Keratinocyte (primary cell): ENCODE results near the gene CDX2. TPM values are rescaled to one million over a fixed set of nuclear protein-coding genes. Genes with fewer than 3 reads are reported as not detected.
A peak's percentile ranks its signal among the peaks of the same experiment; 100 is the strongest.

ENCODE experiments used
- DNase-seq: peaks from one replicate; pipeline ENCODE4 v3.0.0-alpha.2; 2011; ENCODE audit warnings: low read depth, missing footprints, low spot score
- FAIRE-seq: peaks from 2 replicates; lab custom pipeline; 2011; peaks lifted over from hg19 to GRCh38; lab: Jason Lieb, UNC
- H2AFZ ChIP-seq: 2 replicates; pipeline ENCODE4 v1.6.0; 2012; ENCODE audit warnings: low read length, control low read depth, inconsistent platforms; ENCODE audit not compliant: control insufficient read depth
- H3K27ac ChIP-seq: 2 replicates; pipeline ENCODE4 v1.5.1; 2011; ENCODE audit warnings: low read length; ENCODE audit not compliant: control insufficient read depth, insufficient read depth
- H3K27me3 ChIP-seq: 3 replicates; pipeline ENCODE4 v1.6.0; 2011; ENCODE audit warnings: low read length; ENCODE audit not compliant: control insufficient read depth, insufficient read depth; ENCODE audit errors: extremely low read depth
- H3K36me3 ChIP-seq, 2 experiments: 2 replicates in 1 of 2; 3 replicates in 1 of 2; pipeline ENCODE4 v1.5.1; 2011; ENCODE audit warnings: low read length in 2 of 2, mild to moderate bottlenecking in 1 of 2; ENCODE audit not compliant: control insufficient read depth in 2 of 2, insufficient read depth in 2 of 2; ENCODE audit errors: extremely low read depth in 1 of 2
- H3K4me1 ChIP-seq: 3 replicates; pipeline ENCODE4 v1.5.1; 2011; ENCODE audit warnings: low read length; ENCODE audit not compliant: control insufficient read depth, insufficient read depth; ENCODE audit errors: extremely low read depth
- H3K4me2 ChIP-seq: 3 replicates; pipeline ENCODE4 v1.6.0; 2011; ENCODE audit warnings: low read depth, low read length; ENCODE audit not compliant: control insufficient read depth, insufficient read depth; ENCODE audit errors: extremely low read depth
- H3K4me3 ChIP-seq, 3 experiments: fragments of 200-600 bp in 1 of 3; sonication (generic) in 1 of 3; 2 replicates in 2 of 3; 3 replicates in 1 of 3; pipeline ENCODE4 v1.5.1; 2011 to 2016; ENCODE audit warnings: low read length in 3 of 3, mild to moderate bottlenecking in 3 of 3, control low read depth in 2 of 3, inconsistent platforms in 1 of 3, low read depth in 1 of 3, mixed read lengths in 1 of 3, mixed run types in 1 of 3, moderate library complexity in 1 of 3; ENCODE audit not compliant: control insufficient read depth in 2 of 3, insufficient read depth in 2 of 3; ENCODE audit errors: extremely low read depth in 1 of 3
- H3K79me2 ChIP-seq: 2 replicates; pipeline ENCODE4 v1.6.0; 2012; ENCODE audit warnings: low read length; ENCODE audit not compliant: control insufficient read depth, insufficient read depth
- H3K9ac ChIP-seq: 3 replicates; pipeline ENCODE4 v1.6.0; 2011; ENCODE audit warnings: low read length; ENCODE audit not compliant: control insufficient read depth, insufficient read depth; ENCODE audit errors: extremely low read depth
- H3K9me1 ChIP-seq: 3 replicates; pipeline ENCODE4 v1.6.0; 2011; ENCODE audit warnings: low read length; ENCODE audit not compliant: control insufficient read depth, insufficient read depth; ENCODE audit errors: extremely low read depth
- H3K9me3 ChIP-seq: 2 replicates; pipeline ENCODE4 v1.5.1; 2012; ENCODE audit warnings: low read depth, low read length; ENCODE audit not compliant: control insufficient read depth
- H4K20me1 ChIP-seq: 3 replicates; pipeline ENCODE4 v1.6.0; 2011; ENCODE audit warnings: low read length; ENCODE audit not compliant: control insufficient read depth, insufficient read depth; ENCODE audit errors: extremely low read depth
- CTCF ChIP-seq, 3 experiments: IDR thresholded peaks in 1 of 3; conservative IDR thresholded peaks in 1 of 3; optimal IDR thresholded peaks in 1 of 3; 2 replicates in 2 of 3; 3 replicates in 1 of 3; pipeline versions ENCODE3 to v1.5.1; 2011; ENCODE audit warnings: low read length in 3 of 3, mild to moderate bottlenecking in 3 of 3, moderate library complexity in 2 of 3, control low read depth in 1 of 3, inconsistent platforms in 1 of 3; ENCODE audit not compliant: insufficient read depth in 2 of 3; ENCODE audit errors: extremely low read depth in 1 of 3
- EZH2 ChIP-seq: IDR thresholded peaks from one replicate; pipeline ENCODE4 v1.6.1; 2012; ENCODE audit warnings: inconsistent platforms, mild to moderate bottlenecking, low read length, moderate library complexity
- dilution Hi-C: fragments of 300-500 bp; cut with MboI; formaldehyde crosslinking; loops from one replicate; pipeline ENCODE4 v1.7.0; 2020; ENCODE audit warnings: low sequenced_read_pairs; ENCODE audit not compliant: extremely low pct_ligation_motif_present
- polyA plus RNA-seq, 5 experiments: library from polyadenylated mRNA; depleted of rRNA in 3 of 5; stranded (reverse) in 3 of 5; stranded (forward) in 1 of 5; unstranded in 1 of 5; fragments of >200 nt; gene quantifications; 1 replicate in 1 of 5; 2 replicates in 3 of 5; 3 replicates in 1 of 5; pipeline versions ENCODE4 v1.2.1 to v1.2.3, GENCODE V29; 2011 to 2012; ENCODE audit warnings: missing spikeins in 2 of 5, low read depth in 1 of 5, low replicate concordance in 1 of 5

Gene CDX2
- polyA plus RNA-seq, 1 donor (not counting 4 experiments of a cell fraction or from before 2014, with no cell fraction given), result not detected

- H3K79me2 ChIP-seq, result no peaks in the 10 kb centered on the region
- no peak overlapping the region for H2AFZ ChIP-seq
- H3K36me3 ChIP-seq, result no peaks in the 10 kb centered on the region
- DNase-seq (no peak), FAIRE-seq (no peak)
- no peak overlapping the region for H3K4me3 ChIP-seq
- H3K9ac ChIP-seq, result no peak overlapping the region
- H3K27me3 ChIP-seq, result peaks cover 100% of the 10 kb centered on the region
- H4K20me1 ChIP-seq, result no peaks in the 10 kb centered on the region
- no peaks in the 10 kb centered on the region for H3K9me3 ChIP-seq
- H3K4me2 ChIP-seq, result no peak overlapping the region
- no peaks in the 10 kb centered on the region for H3K4me1 ChIP-seq
- dilution Hi-C loops, result loop anchor here (25.0 kb wide), 1 partner anchor 133 kb away; no protein-coding TSS in a partner anchor
- H3K9me1 ChIP-seq, result no peaks in the 10 kb centered on the region
- H3K27ac ChIP-seq, result no peak overlapping the region
- peak; percentile 88 for TF ChIP-seq EZH2
- no peak for TF ChIP-seq CTCF (optimal IDR thresholded peaks at IDR 0.05 in 1 of 3, IDR thresholded peaks at IDR 0.05 in 1 of 3, conservative IDR thresholded peaks at IDR 0.05 in 1 of 3; ENCODE audit: extremely low read depth in 1 of 3, insufficient read depth in 2 of 3, low read length in 3 of 3)
Observed at GRCh38 chr13:27970382-27971235, 1.5 kb upstream of the CDX2 start.

GRCh38 chr13:27969866-27970229 is 733 bp upstream of the CDX2 start:
- no peak overlapping the region for H3K9ac ChIP-seq
- no peaks in the 10 kb centered on the region for H3K36me3 ChIP-seq
- no peak overlapping the region for H3K27ac ChIP-seq
- TF ChIP-seq EZH2 (no peak), CTCF (optimal IDR thresholded peaks at IDR 0.05 in 1 of 3, IDR thresholded peaks at IDR 0.05 in 1 of 3, conservative IDR thresholded peaks at IDR 0.05 in 1 of 3; ENCODE audit: extremely low read depth in 1 of 3, insufficient read depth in 2 of 3, low read length in 3 of 3) (no peak)
- H3K27me3 ChIP-seq, result peaks cover 100% of the 10 kb centered on the region
- H3K79me2 ChIP-seq, result no peaks in the 10 kb centered on the region
- no peak for FAIRE-seq
- H3K9me3 ChIP-seq, result no peaks in the 10 kb centered on the region
- no peak overlapping the region for H2AFZ ChIP-seq
- H3K4me3 ChIP-seq, result no peak overlapping the region
- H3K9me1 ChIP-seq, result no peaks in the 10 kb centered on the region
- no peaks in the 10 kb centered on the region for H4K20me1 ChIP-seq
- DNase-seq, result no peak
- H3K4me1 ChIP-seq, result no peaks in the 10 kb centered on the region
- dilution Hi-C loops, result loop anchor here (25.0 kb wide), 1 partner anchor 133 kb away; no protein-coding TSS in a partner anchor
- no peak overlapping the region for H3K4me2 ChIP-seq
